WI38 (cell line): ENCODE measurements around the gene ZNF367.

Source experiments
- H3K4me3 ChIP-seq: 2 replicates; pipeline ENCODE4 v1.5.1; 2011; ENCODE audit warnings: low read depth, mild to moderate bottlenecking, control low read depth, low read length
- CTCF ChIP-seq: IDR thresholded peaks from 2 replicates; pipeline ENCODE4 v1.5.1; 2012; ENCODE audit warnings: low read depth, mild to moderate bottlenecking, control low read depth, low read length

Gene ZNF367

GRCh38 chr9:96449523-96449844 lies 31.3 kb upstream of the ZNF367 start:
- peak overlapping the region; percentile 52 for H3K4me3 ChIP-seq
- no peak for TF ChIP-seq CTCF

DNA sequence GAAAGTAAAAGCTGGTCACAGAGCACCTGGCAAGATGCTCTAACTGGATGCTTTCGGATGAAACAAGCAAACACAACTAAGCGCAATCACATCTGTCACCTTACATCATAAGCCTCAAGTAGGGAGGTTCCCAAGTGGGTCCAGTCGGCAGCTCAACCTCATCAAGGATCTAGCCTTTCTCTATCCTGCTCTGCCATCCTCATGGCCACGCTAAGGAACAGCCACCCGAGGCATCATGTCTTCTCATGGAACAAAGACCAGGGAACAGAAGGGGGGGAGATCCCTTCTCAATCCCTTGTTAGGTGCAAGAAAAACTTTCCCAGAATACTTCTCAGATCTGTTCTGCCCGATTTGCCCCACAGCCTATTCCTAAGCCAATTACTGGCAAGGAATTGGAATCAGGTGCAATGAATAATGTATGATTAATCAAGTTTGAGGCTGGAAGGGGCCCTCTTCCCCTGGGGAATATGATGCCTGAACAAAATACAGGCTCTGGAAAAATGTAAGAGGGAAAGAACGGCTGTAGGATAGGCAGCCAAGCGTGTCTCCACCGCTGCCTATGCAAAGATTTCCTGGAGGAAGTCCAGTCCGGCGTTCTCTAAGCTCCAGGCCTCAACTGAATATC lies 30.5 kb upstream of the ZNF367 start:
- TF ChIP-seq CTCF, result no peak
- no peak overlapping the region for H3K4me3 ChIP-seq

GRCh38 chr9:96447406-96447805 lies 29.2 kb upstream of the ZNF367 start:
- H3K4me3 ChIP-seq, result no peak overlapping the region
- no peak for TF ChIP-seq CTCF

DNA sequence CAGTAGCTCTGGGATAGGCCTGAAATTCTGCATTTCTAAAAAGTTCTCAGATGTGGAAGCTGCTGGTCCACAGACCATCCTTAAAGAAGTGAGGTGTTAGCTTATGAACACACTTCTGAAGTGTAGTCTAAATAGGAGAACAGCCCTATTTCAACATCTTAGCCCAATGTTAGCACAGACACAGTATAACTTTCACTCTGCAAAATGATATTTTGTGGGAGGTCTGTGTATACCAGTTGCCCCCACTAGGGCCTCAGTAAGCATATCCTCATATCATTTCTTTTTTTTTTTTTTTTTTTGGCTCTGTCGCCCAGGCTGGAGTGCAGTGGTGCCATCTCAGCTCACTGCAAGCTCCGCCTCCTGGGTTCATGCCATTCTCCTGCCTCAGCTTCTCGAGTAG lies 24.3 kb upstream of the ZNF367 start:
- no peak overlapping the region for H3K4me3 ChIP-seq
- TF ChIP-seq CTCF, result no peak

GRCh38 chr9:96441798-96442445 lies 23.8 kb upstream of the ZNF367 start:
- no peak overlapping the region for H3K4me3 ChIP-seq
- TF ChIP-seq CTCF, result no peak

DNA sequence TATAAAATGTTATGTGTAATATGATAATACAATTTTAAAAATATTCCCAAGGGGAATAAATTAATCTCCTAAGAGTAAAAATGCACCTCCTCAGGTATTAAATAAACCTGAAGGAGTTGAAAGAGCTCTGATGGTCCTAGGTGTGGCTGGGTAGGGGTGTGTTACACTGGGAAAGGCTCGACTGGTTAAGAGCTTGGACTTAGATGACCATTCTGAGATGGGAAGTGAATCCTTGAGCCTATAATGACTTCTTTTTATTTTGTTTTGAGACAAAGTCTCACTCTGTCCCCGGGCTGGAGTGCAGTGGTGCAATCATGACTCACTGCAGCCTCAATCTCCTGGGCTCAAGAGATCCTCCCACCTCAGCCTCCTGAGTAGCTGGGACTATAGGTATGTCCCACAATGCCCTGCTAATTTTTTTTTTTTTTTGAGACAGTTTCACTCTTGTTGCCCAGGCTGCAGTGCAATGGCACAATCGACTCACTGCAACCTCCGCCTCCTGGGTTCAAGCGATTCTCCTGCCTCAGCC lies 22.6 kb upstream of the ZNF367 start:
- TF ChIP-seq CTCF, result no peak
- H3K4me3 ChIP-seq, result no peak overlapping the region

GRCh38 chr9:96437454-96437853 lies 19.3 kb upstream of the ZNF367 start:
- no peak overlapping the region for H3K4me3 ChIP-seq
- TF ChIP-seq CTCF, result no peak
